BLaER1 treated with 17β-estradiol and CSF1 and Interleukin-3, amounts not matched to agents 10 nM and 100 nM (cell line): ENCODE measurements around the gene MRPL18.
"Not testable (repeated sequence)": the region's sequence is repeated elsewhere in the genome, so short reads cannot be mapped to it uniquely, and the experiment has no call there.

ENCODE experiments used
- H3K27ac ChIP-seq, 11 experiments: shearing (Covaris generic); formaldehyde crosslinking; 2 replicates each; pipeline ENCODE4 v1.8.1; 2022
- H3K27me3 ChIP-seq, 11 experiments: shearing (Covaris generic); formaldehyde crosslinking; 2 replicates each; pipeline ENCODE4 v1.8.1; 2022
- H3K36me3 ChIP-seq, 11 experiments: shearing (Covaris generic); formaldehyde crosslinking; 2 replicates each; pipeline ENCODE4 v1.8.1; 2022
- H3K4me1 ChIP-seq, 10 experiments: shearing (Covaris generic); formaldehyde crosslinking; 2 replicates each; pipeline ENCODE4 v1.8.1; 2022
- H3K4me2 ChIP-seq, 11 experiments: shearing (Covaris generic); formaldehyde crosslinking; 2 replicates each; pipeline ENCODE4 v1.8.1; 2022
- H3K4me3 ChIP-seq, 10 experiments: shearing (Covaris generic); formaldehyde crosslinking; 2 replicates each; pipeline ENCODE4 v1.8.1; 2022
- H3K9ac ChIP-seq, 11 experiments: shearing (Covaris generic); formaldehyde crosslinking; 2 replicates each; pipeline ENCODE4 v1.8.1; 2022
- H3K9me3 ChIP-seq, 11 experiments: shearing (Covaris generic); formaldehyde crosslinking; replicated peaks in 1 of 11; 2 replicates each; pipeline ENCODE4 v1.8.1; 2022
- H4K20me1 ChIP-seq, 11 experiments: shearing (Covaris generic); formaldehyde crosslinking; 2 replicates each; pipeline ENCODE4 v1.8.1; 2022
- Cebpa-rat ChIP-seq, 11 experiments: shearing (Covaris generic); IDR thresholded peaks; 2 replicates each; pipeline ENCODE4 v1.8.1; 2022

The MRPL18 gene

DNA sequence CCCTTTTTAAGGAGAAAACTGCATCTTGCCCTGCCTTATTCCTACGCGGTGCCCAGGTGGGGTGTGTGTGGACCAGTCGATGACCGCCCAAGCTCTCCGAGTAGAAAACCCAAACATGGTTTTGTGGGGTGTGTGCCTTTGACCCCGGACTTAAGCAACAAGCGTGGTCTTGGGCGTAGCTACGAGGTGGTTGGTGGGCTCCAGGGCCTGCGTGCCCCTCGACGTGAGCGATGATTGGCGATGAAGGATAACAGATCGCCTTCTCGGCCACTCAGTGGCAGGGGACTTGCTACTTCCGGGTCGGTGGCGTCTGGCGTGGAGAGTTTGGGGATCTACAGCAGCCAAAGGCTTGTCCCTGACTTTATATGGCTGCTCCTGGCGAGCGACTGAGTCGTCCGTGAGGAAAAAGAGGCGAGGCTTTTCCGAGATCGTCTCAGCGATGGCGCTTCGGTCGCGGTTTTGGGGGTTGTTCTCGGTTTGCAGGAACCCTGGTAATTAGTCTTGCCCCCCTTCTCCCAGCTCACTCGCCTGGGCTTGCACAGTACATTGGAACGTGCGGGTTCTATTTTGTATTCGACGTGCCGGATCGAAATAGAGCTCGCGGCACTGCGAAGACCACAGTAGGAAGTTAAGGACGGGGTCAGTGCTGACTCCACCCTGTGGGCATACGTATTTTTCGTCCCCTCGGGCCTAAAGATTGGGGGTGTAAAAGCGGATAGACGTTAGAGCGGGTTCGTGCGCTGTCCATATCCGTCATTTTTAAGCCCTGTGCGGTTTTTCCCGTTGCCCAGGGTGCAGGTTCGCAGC is at the start of gene MRPL18:
MRPL18 (plus strand) TSS at position 319 of the 807 bp plus-strand sequence; CDS start at position 440, 121 bp downstream.
- peak within 1 kb of the TSS; percentile 91 to 99 (median 96) for H3K4me2 ChIP-seq
- H3K4me3 ChIP-seq = peak within 1 kb of the TSS; percentile 87 to 100 (median 98)
- no peak for TF ChIP-seq Cebpa-rat (IDR thresholded peaks at IDR 0.05)
- no peaks in the 10 kb centered on the region for H3K27me3 ChIP-seq
- H3K36me3 ChIP-seq = peaks cover 53 to 70% (median 62%) of the 10 kb centered on the region in 11 experiments
- H3K27ac ChIP-seq = peak within 1 kb of the TSS; percentile 83 to 95 (median 93)
- H4K20me1 ChIP-seq = peaks cover 34 to 71% (median 47%) of the 10 kb centered on the region in 11 experiments; a peak in 21 of 22 replicates
- peaks cover 35 to 52% (median 45%) of the 10 kb centered on the region in 10 experiments for H3K4me1 ChIP-seq
- no peaks in the 10 kb centered on the region for H3K9me3 ChIP-seq
- peak within 1 kb of the TSS; percentile 93 to 99 (median 96) for H3K9ac ChIP-seq

DNA sequence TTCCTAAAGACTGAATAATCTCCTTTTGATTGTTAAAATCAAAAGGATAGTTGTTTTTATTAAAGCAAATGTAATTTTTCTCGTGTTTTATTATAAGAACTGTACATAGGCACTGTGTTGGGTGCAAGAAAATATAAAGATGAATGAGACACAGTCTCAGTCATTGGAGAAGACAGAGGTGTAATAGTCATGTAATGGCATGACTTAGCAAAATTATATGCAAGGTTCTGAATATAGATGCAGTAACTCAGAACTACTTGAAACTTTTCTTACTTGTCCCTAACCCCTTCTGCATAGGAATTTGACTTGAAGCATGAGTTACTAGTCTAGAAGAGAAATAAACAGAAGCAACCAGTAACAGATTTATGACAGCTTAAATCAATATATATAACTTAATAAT is 48.1 kb upstream of the MRPL18 start:
- Histone ChIP-seq H3K36me3 (peaks cover 98 to 100% (median 100%) of the 10 kb centered on the region in 11 experiments), H3K4me2 (no peak overlapping the region), H3K4me1 (peaks cover 0 to 45% (median 0%) of the 10 kb centered on the region in 10 experiments; a peak in 6 of 20 replicates), H3K4me3 (no peak overlapping the region), H3K27ac (peak overlapping the region in 1 of 11 experiments; percentile 6; a peak in 1 of 22 replicates), H3K27me3 (no peaks in the 10 kb centered on the region), H3K9ac (no peak overlapping the region), H3K9me3 (no peaks in the 10 kb centered on the region), H4K20me1 (peaks cover 86 to 100% (median 99%) of the 10 kb centered on the region in 11 experiments)
- TF ChIP-seq Cebpa-rat (IDR thresholded peaks at IDR 0.05) = no peak

DNA sequence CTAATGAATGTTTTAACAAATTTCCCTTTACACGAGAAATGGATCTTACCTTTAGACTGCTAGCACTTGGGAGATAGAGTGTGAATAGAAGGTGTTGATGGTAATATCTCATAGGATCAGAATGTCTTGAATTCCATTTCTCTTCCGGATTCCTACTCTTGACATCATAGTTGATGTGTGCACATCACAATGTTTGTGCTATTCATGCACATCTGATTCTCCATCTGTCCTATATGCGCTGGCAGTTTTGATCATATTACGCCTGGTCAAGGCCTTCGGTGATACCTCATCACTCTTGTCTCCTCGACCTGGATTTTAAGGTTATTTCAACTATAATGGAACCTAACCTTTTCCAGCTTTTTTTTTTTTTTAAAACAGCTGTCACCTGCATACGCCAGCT is 45.2 kb upstream of the MRPL18 start:
- Histone ChIP-seq H4K20me1 (peaks cover 61 to 100% (median 87%) of the 10 kb centered on the region in 11 experiments), H3K4me1 (peaks cover 0 to 16% (median 0%) of the 10 kb centered on the region in 10 experiments; a peak in 3 of 20 replicates), H3K9ac (no peak overlapping the region), H3K4me2 (no peak overlapping the region), H3K27ac (no peak overlapping the region), H3K9me3 (no peaks in the 10 kb centered on the region), H3K36me3 (peaks cover 99 to 100% (median 100%) of the 10 kb centered on the region in 11 experiments), H3K27me3 (no peaks in the 10 kb centered on the region), H3K4me3 (no peak overlapping the region)
- TF ChIP-seq Cebpa-rat (IDR thresholded peaks at IDR 0.05) = no peak

GRCh38 chr6:159746759-159747158 is 43.5 kb upstream of the MRPL18 start:
- no peak for TF ChIP-seq Cebpa-rat (IDR thresholded peaks at IDR 0.05)
- no peaks in the 10 kb centered on the region for H3K9me3 ChIP-seq
- H4K20me1 ChIP-seq = peaks cover 47 to 99% (median 83%) of the 10 kb centered on the region in 11 experiments
- no peak overlapping the region for H3K4me3 ChIP-seq
- H3K4me2 ChIP-seq = no peak overlapping the region
- peaks cover 94 to 100% (median 100%) of the 10 kb centered on the region in 11 experiments for H3K36me3 ChIP-seq
- H3K27ac ChIP-seq = no peak overlapping the region
- no peak overlapping the region for H3K9ac ChIP-seq
- peaks cover 0 to 12% (median 0%) of the 10 kb centered on the region in 10 experiments; a peak in 1 of 20 replicates for H3K4me1 ChIP-seq
- H3K27me3 ChIP-seq = no peaks in the 10 kb centered on the region

- H3K4me3 ChIP-seq, H3K27ac ChIP-seq, H3K9me3 ChIP-seq, H3K4me2 ChIP-seq, H3K9ac ChIP-seq, H3K27me3 ChIP-seq: not testable (repeated sequence)
- H3K4me1 ChIP-seq = peaks cover 0 to 12% (median 0%) of the 10 kb centered on the region in 10 experiments; a peak in 1 of 20 replicates
- peaks cover 94 to 100% (median 100%) of the 10 kb centered on the region in 11 experiments for H3K36me3 ChIP-seq
- H4K20me1 ChIP-seq = peaks cover 49 to 99% (median 80%) of the 10 kb centered on the region in 11 experiments
Observed at GRCh38 chr6:159748127-159748526, 42.1 kb upstream of the MRPL18 start.

GRCh38 chr6:159751448-159751847 is 38.8 kb upstream of the MRPL18 start:
- Histone ChIP-seq H3K36me3 (peaks cover 94 to 100% (median 99%) of the 10 kb centered on the region in 11 experiments), H3K9me3 (no peaks in the 10 kb centered on the region), H3K27me3 (no peaks in the 10 kb centered on the region), H3K27ac (no peak overlapping the region), H3K4me2 (no peak overlapping the region), H4K20me1 (peaks cover 36 to 99% (median 70%) of the 10 kb centered on the region in 11 experiments; a peak in 21 of 22 replicates), H3K4me3 (no peak overlapping the region), H3K4me1 (no peaks in the 10 kb centered on the region), H3K9ac (no peak overlapping the region)
- TF ChIP-seq Cebpa-rat (IDR thresholded peaks at IDR 0.05) = no peak

DNA sequence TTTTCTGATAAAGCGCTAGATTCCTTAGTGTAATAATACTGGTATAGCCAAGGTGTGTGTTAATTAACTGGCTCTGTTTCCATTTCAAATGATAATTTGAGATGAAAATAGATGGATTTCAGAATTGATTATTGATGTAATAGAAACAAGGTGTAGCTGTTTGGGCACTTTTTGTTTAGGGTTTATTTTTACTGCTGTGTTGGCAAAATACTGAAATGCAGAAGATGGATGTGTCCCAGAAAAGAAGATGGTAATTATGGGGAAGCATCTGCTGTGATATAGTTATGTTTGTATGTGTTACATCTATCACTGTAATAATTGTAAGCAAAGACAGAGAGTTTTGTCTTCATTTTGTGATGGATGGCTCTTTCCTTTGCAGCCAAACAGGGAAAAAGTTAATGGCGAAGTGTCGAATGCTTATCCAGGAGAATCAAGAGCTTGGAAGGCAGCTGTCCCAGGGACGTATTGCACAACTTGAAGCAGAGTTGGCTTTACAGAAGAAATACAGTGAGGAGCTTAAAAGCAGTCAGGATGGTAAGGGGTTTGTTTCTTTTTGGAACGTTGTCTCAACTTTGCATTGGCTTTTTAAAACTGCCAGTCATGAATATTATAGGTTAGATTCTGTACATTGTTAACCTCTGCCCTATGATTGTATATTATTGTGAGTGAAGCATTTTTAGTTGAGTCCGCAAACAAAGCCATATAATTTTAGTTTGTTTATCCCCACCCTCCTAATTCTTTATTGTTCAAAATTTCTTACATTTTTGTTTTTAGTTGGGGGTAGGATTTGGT is 37.0 kb upstream of the MRPL18 start:
- H3K4me1 ChIP-seq = peaks cover 0 to under 1% (median 0%) of the 10 kb centered on the region in 10 experiments; a peak in 1 of 20 replicates
- H3K27me3 ChIP-seq = no peaks in the 10 kb centered on the region
- peaks cover 26 to 99% (median 57%) of the 10 kb centered on the region in 11 experiments; a peak in 20 of 22 replicates for H4K20me1 ChIP-seq
- H3K36me3 ChIP-seq = peaks cover 94 to 100% (median 99%) of the 10 kb centered on the region in 11 experiments
- H3K9me3 ChIP-seq = no peaks in the 10 kb centered on the region
- H3K4me2 ChIP-seq = no peak overlapping the region
- H3K27ac ChIP-seq = no peak overlapping the region
- no peak overlapping the region for H3K4me3 ChIP-seq
- H3K9ac ChIP-seq = no peak overlapping the region
- peak in 1 of 11 experiments; percentile 39; a peak in 1 of 22 replicates for TF ChIP-seq Cebpa-rat (IDR thresholded peaks at IDR 0.05)

DNA sequence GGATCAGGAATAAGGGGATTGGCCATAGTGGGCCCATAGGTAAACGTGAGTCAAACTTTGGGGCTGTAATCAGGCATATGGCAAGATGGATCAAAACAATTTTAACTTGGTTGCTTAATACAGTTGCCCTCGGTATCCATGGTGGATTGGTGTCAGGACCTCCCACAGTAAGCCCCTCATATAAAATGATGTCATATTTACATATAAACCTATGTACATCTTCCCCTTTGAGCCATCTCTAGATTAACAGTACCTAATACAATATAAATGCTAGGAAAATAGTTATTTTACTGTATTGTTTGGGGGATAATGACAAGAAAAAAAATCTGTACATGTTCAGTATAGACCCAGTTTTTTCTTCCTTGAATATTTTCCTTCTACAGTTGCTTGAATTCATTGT is 35.9 kb upstream of the MRPL18 start:
- Histone ChIP-seq H3K4me2 (no peak overlapping the region), H4K20me1 (peaks cover 24 to 95% (median 59%) of the 10 kb centered on the region in 11 experiments; a peak in 20 of 22 replicates), H3K9ac (no peak overlapping the region), H3K4me3 (no peak overlapping the region), H3K27ac (no peak overlapping the region), H3K4me1 (peaks cover 0 to 7% (median 0%) of the 10 kb centered on the region in 10 experiments; a peak in 5 of 20 replicates), H3K9me3 (no peaks in the 10 kb centered on the region), H3K27me3 (no peaks in the 10 kb centered on the region), H3K36me3 (peaks cover 91 to 96% (median 95%) of the 10 kb centered on the region in 11 experiments)
- TF ChIP-seq Cebpa-rat (IDR thresholded peaks at IDR 0.05) = no peak
